PC-9 (cell line): ENCODE measurements around the gene XPNPEP1. TPM values are rescaled to one million over a fixed set of nuclear protein-coding genes. Genes with fewer than 3 reads are reported as not detected.

Experiments
- BruUV-seq: library from RNA; stranded (reverse); fragments of 400-500 nt; replicated peaks from 2 replicates; lab custom pipeline; 2021; lab: Mats Ljungman, UMichigan
- CTCF ChIA-PET: fragments of 300-600 bp; sonication (Branson Sonifier 250); formaldehyde crosslinking; loops from one replicate; lab custom pipeline; 2022; ENCODE audit warnings: antibody characterized with exemption; lab: Charles Lee
- POLR2A ChIA-PET: fragments of 300-600 bp; sonication (Branson Sonifier 250); formaldehyde crosslinking; loops from one replicate; lab custom pipeline; 2022; ENCODE audit warnings: antibody characterized with exemption; ENCODE audit not compliant: unreplicated experiment; lab: Charles Lee
- DNase-seq, 2 experiments: peaks; one replicate each; pipeline versions ENCODE4 v3.0.0 to v3.0.0-alpha.2; 2015 to 2022; ENCODE audit warnings: mixed read lengths in 1 of 2
- H2AFZ ChIP-seq: fragments of 200-600 bp; sonication (generic); 2 replicates; pipeline ENCODE4 v1.8.1; 2017; ENCODE audit warnings: antibody characterized with exemption
- H3F3A ChIP-seq: fragments of 200-600 bp; sonication (generic); 2 replicates; pipeline ENCODE4 v1.8.1; 2017; ENCODE audit warnings: antibody characterized with exemption, mild to moderate bottlenecking, low read depth; ENCODE audit not compliant: insufficient read depth
- H3K27ac ChIP-seq: fragments of 200-600 bp; sonication (generic); 2 replicates; pipeline ENCODE4 v1.6.1; 2016; ENCODE audit warnings: mixed run types
- H3K27me3 ChIP-seq: fragments of 200-600 bp; sonication (generic); 2 replicates; pipeline ENCODE4 v1.6.1; 2016; ENCODE audit warnings: low read depth, mixed run types; ENCODE audit not compliant: insufficient read depth
- H3K36me3 ChIP-seq: fragments of 200-600 bp; sonication (generic); 2 replicates; pipeline ENCODE4 v1.6.1; 2016; ENCODE audit warnings: low read depth, mixed run types
- H3K4me1 ChIP-seq: fragments of 200-600 bp; sonication (generic); replicated peaks from 2 replicates; pipeline ENCODE4 v1.6.1; 2016; ENCODE audit warnings: mixed run types; ENCODE audit not compliant: insufficient read depth
- H3K4me2 ChIP-seq: fragments of 200-600 bp; sonication (generic); 2 replicates; pipeline ENCODE4 v1.6.1; 2017; ENCODE audit warnings: mixed run types
- H3K4me3 ChIP-seq: fragments of 200-600 bp; sonication (generic); 2 replicates; pipeline ENCODE4 v1.6.1; 2016; ENCODE audit warnings: mixed run types
- H3K79me2 ChIP-seq: fragments of 200-600 bp; sonication (generic); 2 replicates; pipeline ENCODE4 v1.6.1; 2017; ENCODE audit warnings: low read depth, mixed run types
- H3K9me2 ChIP-seq: fragments of 200-600 bp; sonication (generic); 2 replicates; pipeline ENCODE4 v1.8.1; 2017; ENCODE audit warnings: mild to moderate bottlenecking; ENCODE audit not compliant: insufficient read depth
- H3K9me3 ChIP-seq: fragments of 200-600 bp; sonication (generic); 2 replicates; pipeline ENCODE4 v1.8.1; 2016; ENCODE audit warnings: low read depth; ENCODE audit not compliant: insufficient read depth
- H4K20me1 ChIP-seq: fragments of 200-600 bp; sonication (generic); 2 replicates; pipeline ENCODE4 v1.8.1; 2017; ENCODE audit not compliant: insufficient read depth
- EZH2 ChIP-seq: fragments of 200-600 bp; sonication (generic); IDR thresholded peaks from 2 replicates; pipeline ENCODE4 v1.8.0; 2017; ENCODE audit warnings: antibody characterized with exemption, low read depth
- intact Hi-C: fragments of 100-400 bp; cut with micrococcal nuclease; formaldehyde crosslinking; loops from one replicate; pipeline ENCODE4 v1.10.0; 2022; ENCODE audit not compliant: unreplicated experiment
- total RNA-seq: library from RNA; stranded (reverse); gene quantifications from 2 replicates; pipeline ENCODE4 v1.2.3, GENCODE V29; 2021
- TF ChIP-seq, protein P1 (sequence below): fragments of 200-600 bp; sonication (generic); conservative IDR thresholded peaks from 2 replicates; pipeline ENCODE4 v1.6.1; 2017; ENCODE audit warnings: mixed run types, antibody characterized with exemption, mild to moderate bottlenecking, moderate library complexity

XPNPEP1 gene
- total RNA-seq, 1 experiment from 2014 or later: 24.6 TPM

DNA sequence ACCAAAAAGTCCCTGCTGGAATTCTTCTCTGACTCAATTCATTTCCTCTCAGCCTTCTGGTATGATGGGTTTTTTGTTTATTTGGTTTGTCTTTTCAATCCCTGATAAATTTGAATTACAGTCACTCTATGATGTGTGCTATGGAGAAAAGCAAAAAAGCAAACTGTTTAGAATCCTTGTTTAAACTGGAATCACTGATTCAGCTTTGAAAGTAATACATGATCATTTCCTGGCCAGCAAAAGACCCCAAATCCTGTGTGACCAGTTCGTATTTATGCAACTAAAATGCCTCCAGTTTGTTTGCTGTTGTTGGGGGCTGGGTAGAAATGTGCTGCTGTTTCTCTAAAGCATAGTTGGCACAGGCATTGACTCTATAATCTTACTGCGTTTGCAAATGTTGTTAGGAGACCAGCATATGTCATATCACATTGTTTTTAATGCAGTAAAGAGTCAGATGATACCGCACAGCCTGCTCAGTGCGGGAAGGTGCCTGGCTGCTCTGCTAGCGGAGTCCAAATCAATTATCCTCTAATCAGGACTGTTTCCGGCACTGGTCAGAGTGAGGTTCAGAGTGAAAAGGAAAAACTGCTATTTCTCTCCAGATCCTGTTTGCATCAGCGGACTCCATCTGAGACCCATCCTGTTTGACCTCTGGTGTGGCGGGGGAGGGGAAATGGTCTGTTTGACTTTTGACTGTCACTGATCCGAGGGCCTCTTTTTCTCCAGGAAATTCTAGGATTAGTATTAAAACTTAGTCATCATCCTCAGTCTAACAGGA, 43.8 kb upstream of the XPNPEP1 start:
- H4K20me1 ChIP-seq: no peaks in the 10 kb centered on the region
- no peaks in the 10 kb centered on the region for H3K27me3 ChIP-seq
- H3K4me3 ChIP-seq: no peak overlapping the region
- H3K36me3 ChIP-seq: no peaks in the 10 kb centered on the region
- peak overlapping the region; percentile 46 for H3K4me2 ChIP-seq
- H3F3A ChIP-seq: no peaks in the 10 kb centered on the region
- H2AFZ ChIP-seq: no peak overlapping the region
- ChIA-PET POLR2A (no interaction called here), CTCF (no interaction called here)
- intact Hi-C loops: no loop called here
- no peaks in the 10 kb centered on the region for H3K9me2 ChIP-seq
- TF ChIP-seq EZH2: no peak
- TF ChIP-seq, protein P1, sequence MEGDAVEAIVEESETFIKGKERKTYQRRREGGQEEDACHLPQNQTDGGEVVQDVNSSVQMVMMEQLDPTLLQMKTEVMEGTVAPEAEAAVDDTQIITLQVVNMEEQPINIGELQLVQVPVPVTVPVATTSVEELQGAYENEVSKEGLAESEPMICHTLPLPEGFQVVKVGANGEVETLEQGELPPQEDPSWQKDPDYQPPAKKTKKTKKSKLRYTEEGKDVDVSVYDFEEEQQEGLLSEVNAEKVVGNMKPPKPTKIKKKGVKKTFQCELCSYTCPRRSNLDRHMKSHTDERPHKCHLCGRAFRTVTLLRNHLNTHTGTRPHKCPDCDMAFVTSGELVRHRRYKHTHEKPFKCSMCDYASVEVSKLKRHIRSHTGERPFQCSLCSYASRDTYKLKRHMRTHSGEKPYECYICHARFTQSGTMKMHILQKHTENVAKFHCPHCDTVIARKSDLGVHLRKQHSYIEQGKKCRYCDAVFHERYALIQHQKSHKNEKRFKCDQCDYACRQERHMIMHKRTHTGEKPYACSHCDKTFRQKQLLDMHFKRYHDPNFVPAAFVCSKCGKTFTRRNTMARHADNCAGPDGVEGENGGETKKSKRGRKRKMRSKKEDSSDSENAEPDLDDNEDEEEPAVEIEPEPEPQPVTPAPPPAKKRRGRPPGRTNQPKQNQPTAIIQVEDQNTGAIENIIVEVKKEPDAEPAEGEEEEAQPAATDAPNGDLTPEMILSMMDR: no peak
- H3K27ac ChIP-seq: no peak overlapping the region
- DNase-seq: peak in 1 of 2 experiments; percentile 34
- no peaks in the 10 kb centered on the region for H3K9me3 ChIP-seq
- peaks cover 11% of the 10 kb centered on the region for H3K4me1 ChIP-seq
- BruUV-seq: no TSS peak
- H3K79me2 ChIP-seq: no peaks in the 10 kb centered on the region

DNA sequence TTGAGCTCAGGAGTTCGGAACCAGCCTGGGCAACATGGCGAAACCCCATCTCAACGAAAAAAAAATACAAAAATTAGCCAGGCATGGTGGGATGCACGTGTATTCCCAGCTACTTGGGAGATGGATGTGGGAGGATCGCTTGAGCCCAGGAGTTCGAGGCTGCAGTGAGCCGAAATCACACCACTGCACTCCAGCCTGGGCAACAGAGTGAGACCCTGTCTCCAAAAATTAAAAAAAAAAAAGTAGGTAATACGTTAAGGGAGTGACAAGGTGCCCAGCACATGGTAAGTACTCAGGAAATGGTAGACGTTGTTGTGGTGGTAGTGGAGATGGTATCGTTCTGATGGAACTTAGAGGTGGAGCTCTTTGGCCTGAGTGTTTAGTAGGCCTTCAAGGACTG, 41.0 kb upstream of the XPNPEP1 start:
- Histone ChIP-seq H3K79me2 (no peaks in the 10 kb centered on the region), H2AFZ (no peak overlapping the region), H3K36me3 (no peaks in the 10 kb centered on the region), H3K9me3 (no peaks in the 10 kb centered on the region), H3K4me1 (peaks cover 16% of the 10 kb centered on the region), H4K20me1 (no peaks in the 10 kb centered on the region), H3K9me2 (no peaks in the 10 kb centered on the region), H3K27ac (no peak overlapping the region), H3K4me3 (no peak overlapping the region), H3K27me3 (no peaks in the 10 kb centered on the region), H3K4me2 (no peak overlapping the region), H3F3A (no peaks in the 10 kb centered on the region)
- DNase-seq: no peak
- POLR2A ChIA-PET: no interaction called here
- CTCF ChIA-PET: interaction anchor here (0.7 kb wide), 1 partner anchor 9 kb away, joined by 5 read pairs; no protein-coding TSS in a partner anchor
- BruUV-seq: no TSS peak
- intact Hi-C loops: no loop called here
- TF ChIP-seq EZH2: no peak
- TF ChIP-seq, protein P1: no peak

DNA sequence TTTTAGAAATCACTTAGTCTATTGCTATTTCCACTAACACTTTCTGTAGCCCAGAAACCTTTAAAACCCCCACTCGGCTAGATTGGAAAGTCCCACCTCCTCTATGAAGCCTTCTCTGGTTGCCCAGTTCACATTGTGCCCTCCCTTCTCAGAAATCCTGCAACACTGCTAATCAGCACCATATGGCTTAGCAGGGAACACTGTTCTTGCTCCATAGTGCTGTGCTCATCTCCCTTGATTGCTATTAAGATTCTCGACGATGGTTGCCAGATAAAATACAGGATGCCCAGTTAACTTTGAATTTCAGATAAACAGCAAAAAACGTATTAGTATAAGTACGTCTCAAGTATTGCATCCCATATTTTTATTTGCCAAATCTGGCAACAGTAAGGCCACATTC, 40.1 kb upstream of the XPNPEP1 start:
- DNase-seq: no peak
- POLR2A ChIA-PET: no interaction called here
- H3K4me3 ChIP-seq: no peak overlapping the region
- no peaks in the 10 kb centered on the region for H3F3A ChIP-seq
- intact Hi-C loops: no loop called here
- H4K20me1 ChIP-seq: no peaks in the 10 kb centered on the region
- no peak overlapping the region for H2AFZ ChIP-seq
- CTCF ChIA-PET: no interaction called here
- no peak overlapping the region for H3K4me2 ChIP-seq
- H3K27ac ChIP-seq: no peak overlapping the region
- BruUV-seq: no TSS peak
- peaks cover 16% of the 10 kb centered on the region for H3K4me1 ChIP-seq
- no peaks in the 10 kb centered on the region for H3K27me3 ChIP-seq
- TF ChIP-seq, protein P1: no peak
- no peak for TF ChIP-seq EZH2
- no peaks in the 10 kb centered on the region for H3K9me2 ChIP-seq
- no peaks in the 10 kb centered on the region for H3K79me2 ChIP-seq
- H3K36me3 ChIP-seq: no peaks in the 10 kb centered on the region
- H3K9me3 ChIP-seq: no peaks in the 10 kb centered on the region
